T47D (cell line): ENCODE results near the gene SAXO1.

Experiments used
- DNase-seq, 2 experiments: peaks; one replicate each; pipeline versions ENCODE4 v3.0.0 to v3.0.0-alpha.2; 2011 to 2012; ENCODE audit warnings: low read depth in 1 of 2, low spot score in 1 of 2
- JUND ChIP-seq: IDR thresholded peaks from 2 replicates; pipeline ENCODE4 v1.6.1; 2012; ENCODE audit warnings: low read depth
- in situ Hi-C: cut with HindIII; loops from 2 replicates; pipeline ENCODE4 v1.10.0; 2016; ENCODE audit warnings: low sequenced_read_pairs, low pct_unique_long_range_greater_than_20kb

SAXO1 gene

DNA sequence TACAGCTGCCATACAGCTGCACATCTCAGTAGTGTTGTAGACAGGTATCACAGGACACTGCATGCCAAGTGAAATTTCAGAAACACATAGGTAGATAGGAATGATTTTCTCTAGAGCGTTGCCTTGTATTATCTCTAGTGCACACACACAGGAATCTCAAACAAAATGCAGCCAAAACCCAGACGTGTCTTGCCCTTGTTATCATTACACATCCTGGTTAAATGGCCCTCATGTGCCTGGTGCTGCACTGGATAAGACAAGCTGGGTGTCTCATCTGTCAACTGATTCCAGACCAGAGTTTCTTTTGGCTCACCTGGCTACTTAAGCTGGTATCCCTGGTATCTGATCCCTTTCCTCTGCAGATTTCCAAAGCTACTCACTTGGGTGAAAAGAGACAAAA is 59.7 kb downstream of the SAXO1 start:
- TF ChIP-seq JUND, result no peak
- in situ Hi-C loops, result no loop called here
- no peak for DNase-seq

DNA sequence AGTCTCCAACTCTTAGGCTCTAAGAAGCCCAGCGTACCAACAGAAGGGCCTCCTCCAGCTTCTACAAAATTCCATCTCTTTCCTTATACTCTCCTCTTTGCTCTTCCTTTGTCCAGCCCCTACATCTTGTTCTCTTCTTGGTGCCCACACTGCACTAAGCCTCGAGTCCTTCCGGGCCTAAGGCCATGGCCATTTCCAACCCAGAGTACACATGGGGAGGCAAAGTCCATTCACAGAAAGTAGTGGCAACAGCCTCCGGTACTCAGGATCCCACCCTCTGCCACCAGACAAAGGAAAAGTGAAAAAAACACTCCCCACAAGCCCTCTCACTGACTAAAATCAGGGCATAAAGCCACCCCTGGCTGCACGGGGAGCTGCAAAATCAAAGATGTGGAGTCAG is 60.3 kb downstream of the SAXO1 start:
- no peak for DNase-seq
- in situ Hi-C loops, result no loop called here
- TF ChIP-seq JUND, result no peak

DNA sequence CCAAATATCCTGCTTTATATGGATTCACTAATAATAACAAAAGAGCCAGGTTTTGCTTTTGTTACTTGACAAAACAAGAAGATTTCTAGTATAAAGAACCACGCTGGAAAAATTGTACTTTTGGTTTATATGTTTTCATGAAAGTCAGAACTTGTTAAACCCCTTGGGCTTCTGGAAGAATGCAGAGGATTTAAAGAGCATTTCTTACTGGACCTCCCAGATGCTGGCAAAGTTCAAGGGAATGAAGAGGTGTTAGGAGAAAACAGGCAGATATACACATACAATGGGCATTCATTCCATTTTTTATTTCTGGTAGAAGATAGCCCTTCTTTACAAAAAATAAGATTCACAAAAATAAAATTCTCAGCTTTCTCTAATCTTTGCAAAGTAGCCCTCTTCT is 61.1 kb downstream of the SAXO1 start:
- in situ Hi-C loops, result no loop called here
- TF ChIP-seq JUND, result no peak
- DNase-seq, result no peak

DNA sequence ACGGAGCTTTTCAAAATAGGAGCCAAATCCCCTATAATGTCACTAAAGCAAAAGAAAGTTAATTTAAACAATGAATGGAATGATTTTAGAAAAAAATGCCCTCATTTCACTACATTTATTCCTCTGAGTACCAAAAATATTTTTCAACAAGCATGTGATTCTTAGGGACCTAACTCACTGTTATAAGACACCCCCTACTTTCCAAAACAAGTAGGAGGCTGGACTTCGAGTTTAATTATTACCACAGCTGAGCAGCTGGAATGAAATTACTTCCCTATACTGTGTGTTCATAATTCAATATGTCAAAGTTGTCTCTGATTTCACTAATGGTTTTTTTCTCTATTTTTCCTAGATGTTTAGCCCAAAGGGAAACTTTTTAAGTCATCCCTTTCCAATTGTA is 61.6 kb downstream of the SAXO1 start:
- no peak for DNase-seq
- in situ Hi-C loops, result no loop called here
- TF ChIP-seq JUND, result no peak

DNA sequence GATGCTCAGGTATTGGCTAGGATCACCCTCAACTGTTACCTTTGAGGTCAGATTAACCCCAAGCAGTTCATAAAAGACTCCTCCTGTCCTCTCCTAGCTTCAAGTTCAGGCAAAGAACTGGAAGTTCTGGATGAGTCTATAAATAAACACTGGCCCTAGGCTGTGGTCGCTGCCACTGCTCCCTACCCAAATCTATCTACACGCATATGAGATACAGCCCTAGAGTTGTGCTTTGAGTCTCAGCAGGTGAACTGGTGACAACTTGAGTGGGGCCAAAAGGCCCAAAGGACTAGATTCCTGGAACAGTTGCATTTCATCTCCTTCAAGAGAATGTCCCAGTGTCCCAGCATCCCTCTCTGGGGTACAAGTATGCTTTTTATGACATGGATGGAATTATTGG is 62.6 kb downstream of the SAXO1 start:
- in situ Hi-C loops, result no loop called here
- TF ChIP-seq JUND, result no peak
- DNase-seq, result no peak

DNA sequence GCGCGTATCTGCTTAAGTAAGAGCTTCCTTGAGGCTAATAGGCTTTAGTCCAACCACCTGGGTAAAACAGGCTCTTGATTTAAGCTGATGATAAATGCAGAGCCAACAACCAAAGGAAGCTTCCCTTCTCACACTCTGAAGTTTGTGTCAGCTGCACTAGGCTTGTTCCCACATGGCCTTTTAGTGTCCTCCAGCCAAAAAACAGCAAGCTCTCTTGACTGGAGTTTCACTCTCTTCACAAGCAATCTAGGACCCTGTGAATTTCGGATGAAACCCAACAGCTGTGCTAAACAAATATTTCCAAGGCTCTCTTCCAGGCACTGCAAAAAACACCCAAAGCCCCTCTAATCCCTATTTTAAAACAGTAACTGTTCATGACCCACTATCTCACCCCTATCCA is 63.9 kb downstream of the SAXO1 start:
- in situ Hi-C loops, result no loop called here
- DNase-seq, result peak in 1 of 2 experiments; percentile 41

DNA sequence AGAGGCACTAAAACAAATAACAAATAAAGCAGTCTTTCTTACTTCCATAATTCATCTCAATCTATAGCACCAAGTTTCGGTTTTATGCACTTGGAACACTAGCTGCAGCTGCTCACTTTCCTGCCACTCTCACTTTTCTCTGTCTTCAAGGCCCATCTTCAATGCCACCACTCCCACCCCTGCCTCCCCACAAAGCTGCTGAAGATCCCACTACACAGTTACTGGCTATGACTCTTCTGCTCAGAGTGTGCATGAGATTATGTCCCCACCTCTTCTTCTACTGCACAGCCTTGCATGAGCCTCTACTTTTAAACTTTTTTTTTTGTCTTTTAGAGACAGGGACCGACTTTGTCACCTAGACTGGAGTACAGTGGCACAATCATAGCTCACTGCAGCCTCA is 77.4 kb downstream of the SAXO1 start:
- no peak for TF ChIP-seq JUND
- no peak for DNase-seq
- in situ Hi-C loops, result no loop called here

More for the DNA sequence above, 63.9 kb downstream of the SAXO1 start:
- TF ChIP-seq JUND, result no peak

DNA sequence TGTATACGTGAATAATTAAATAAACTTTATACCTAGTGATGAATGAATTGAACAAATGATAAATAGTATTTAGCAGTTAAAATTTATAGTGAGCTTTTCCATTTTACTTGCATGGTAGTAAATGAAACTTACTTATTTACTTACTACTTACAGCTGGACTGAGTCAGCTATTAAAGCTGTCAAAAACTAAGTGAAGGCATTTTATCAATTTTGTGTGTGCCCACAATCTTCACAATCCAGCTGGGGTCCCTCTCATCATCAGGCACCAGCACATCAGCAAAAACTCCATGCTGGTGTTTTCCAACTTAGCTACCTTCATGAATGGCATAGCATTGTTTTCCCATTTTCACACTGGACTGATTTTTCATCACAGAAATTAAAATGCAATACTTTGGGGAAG is 81.1 kb downstream of the SAXO1 start:
- no peak for TF ChIP-seq JUND
- no peak for DNase-seq
- in situ Hi-C loops, result no loop called here

DNA sequence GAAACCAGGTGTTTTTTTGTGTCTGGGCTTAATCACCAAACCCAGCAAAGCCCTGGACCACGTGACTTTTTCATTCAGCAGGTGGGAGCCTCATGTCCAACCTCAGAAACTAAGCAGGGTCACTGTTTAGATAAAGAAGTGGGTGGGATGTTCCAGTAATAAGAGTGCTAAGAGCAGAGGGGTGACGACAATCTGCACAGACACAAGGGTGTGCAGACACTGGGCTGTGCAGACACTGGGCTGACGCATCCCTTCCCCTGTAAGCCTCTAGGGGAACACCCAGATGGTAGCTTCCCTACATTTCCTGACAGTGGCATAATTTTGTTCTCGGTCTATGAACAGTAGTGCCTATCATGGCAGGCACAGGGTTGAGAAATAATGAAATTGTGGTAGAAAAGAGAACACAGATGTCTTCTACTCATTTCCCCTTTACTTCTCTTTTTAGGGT is 85.1 kb downstream of the SAXO1 start:
- DNase-seq, result no peak
- in situ Hi-C loops, result no loop called here
- TF ChIP-seq JUND, result no peak

DNA sequence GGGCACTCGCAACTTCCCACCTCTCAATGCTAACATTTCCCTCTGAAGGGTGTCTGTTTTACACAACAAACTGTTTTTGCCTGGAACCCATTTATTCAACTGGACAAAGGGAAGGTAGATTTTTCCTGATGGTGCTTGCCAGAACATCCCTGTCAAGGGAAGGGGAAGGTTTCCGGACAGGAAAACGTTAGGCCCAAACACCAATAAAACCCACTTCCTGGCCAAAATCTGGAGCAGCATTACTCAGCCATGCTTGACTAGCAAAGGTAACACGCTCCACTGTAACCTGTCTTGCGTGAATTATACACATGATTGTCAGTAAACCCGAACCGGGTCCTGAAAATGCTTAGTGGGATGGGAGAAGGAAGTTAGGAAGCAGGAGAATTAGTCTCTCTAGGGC is 90.2 kb downstream of the SAXO1 start:
- TF ChIP-seq JUND, result no peak
- in situ Hi-C loops, result no loop called here

DNA sequence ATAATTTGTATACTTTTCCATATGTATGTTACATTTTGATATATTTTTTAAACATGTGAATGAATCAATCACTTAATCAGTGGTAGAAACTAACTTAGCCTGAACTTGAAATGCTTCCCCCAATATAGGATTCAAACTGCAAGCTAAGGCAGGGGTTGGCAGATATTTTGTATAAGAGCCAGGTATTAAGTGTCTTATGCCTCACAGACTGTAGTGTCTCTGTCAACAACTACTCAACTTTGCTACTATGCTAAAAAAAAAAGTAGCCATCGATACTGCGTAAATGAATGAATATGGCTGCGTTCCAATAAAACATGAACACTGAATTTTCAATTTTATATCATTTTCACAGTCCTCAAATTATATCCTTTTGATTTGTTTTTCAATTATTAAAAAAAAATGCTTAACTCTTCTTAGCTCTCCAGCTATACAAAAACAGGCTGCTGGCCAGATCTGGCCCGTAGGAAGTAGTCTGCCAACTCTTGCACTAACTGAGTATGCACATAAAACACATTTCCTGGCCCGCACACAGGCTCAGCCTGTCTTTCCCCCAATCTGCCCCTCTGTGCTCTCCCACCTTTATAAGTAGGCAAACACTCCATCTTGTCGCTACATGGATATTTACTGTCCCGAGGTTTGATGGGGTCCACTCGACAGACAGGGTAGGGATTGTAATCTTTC is 91.8 kb downstream of the SAXO1 start:
- TF ChIP-seq JUND, result no peak
- in situ Hi-C loops, result no loop called here
- no peak for DNase-seq

More for the DNA sequence above, 90.2 kb downstream of the SAXO1 start:
- DNase-seq, result no peak

DNA sequence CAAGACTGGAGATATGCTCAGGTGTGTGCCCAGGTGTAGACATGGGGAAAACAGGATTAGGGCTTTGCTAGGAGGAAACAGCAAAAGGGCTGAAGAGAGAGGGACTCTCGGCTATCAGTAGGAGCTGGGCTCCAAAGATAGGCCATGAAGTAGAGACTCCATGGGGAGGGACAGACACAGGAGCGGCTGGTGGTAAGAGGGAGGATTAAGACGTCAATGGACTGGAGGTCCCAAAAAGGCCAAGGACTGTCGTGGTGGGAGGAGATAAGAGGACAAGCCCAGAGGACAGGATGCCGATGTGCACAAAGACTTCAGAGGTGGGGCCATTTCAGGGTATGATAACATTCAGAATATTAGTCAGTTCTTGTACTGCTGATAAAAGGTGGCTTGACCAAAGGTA is 93.1 kb downstream of the SAXO1 start:
- in situ Hi-C loops, result no loop called here
- no peak for TF ChIP-seq JUND
- DNase-seq, result no peak

DNA sequence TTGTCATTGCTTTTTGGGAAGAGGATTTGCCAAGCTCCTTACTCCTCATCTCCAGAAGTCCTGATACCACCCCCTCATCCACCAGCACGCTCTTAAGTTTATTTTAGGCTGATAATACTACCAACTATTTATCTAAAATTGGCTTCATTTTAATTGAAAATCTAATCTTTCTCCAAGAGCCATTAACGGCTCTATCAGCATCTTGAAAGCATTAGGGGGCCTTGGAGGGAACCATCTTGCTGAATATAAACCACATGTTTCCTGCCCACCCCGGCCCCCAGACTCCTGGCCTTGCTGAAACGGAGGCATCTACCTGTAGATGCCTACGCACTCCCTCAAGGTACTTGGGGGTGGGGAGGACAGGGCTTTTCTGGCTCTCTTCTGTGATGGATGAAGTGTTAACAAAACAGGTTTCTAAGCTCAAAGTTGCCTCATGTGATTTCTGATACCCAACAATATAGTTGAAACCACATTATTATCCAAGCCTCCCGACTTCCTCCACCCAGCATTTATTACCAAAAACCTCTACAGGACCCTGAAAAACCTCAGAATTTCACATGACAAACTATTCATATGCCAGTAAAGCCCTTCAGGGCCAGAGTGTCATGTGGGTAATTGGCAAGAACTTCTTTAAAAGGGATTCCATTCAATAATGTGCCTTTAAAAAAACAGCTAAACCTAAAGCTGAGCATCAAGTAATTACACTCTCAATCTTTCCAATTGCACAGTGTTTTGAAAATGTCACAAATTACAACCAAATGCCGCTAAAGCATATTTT is 96.7 kb downstream of the SAXO1 start:
- in situ Hi-C loops, result no loop called here
- no peak for TF ChIP-seq JUND
- no peak for DNase-seq
